Fibroblast of lung (primary cell): ENCODE results near the gene C11orf58.

Experiments used
- EZH2 ChIP-seq: IDR thresholded peaks from 2 replicates; pipeline ENCODE4 v1.5.1; 2012; ENCODE audit warnings: low read length, control low read depth, mild to moderate bottlenecking; ENCODE audit errors: missing control alignments
- TF ChIP-seq, protein P1 (sequence below), 2 donors: IDR thresholded peaks in 1 of 2; conservative IDR thresholded peaks in 1 of 2; 1 replicate in 1 of 2; 2 replicates in 1 of 2; pipeline ENCODE4 v1.5.1; 2011 to 2012; ENCODE audit warnings: low read length in 2 of 2, control low read depth in 1 of 2, inconsistent platforms in 1 of 2, low read depth in 1 of 2, mild to moderate bottlenecking in 1 of 2

DNA sequence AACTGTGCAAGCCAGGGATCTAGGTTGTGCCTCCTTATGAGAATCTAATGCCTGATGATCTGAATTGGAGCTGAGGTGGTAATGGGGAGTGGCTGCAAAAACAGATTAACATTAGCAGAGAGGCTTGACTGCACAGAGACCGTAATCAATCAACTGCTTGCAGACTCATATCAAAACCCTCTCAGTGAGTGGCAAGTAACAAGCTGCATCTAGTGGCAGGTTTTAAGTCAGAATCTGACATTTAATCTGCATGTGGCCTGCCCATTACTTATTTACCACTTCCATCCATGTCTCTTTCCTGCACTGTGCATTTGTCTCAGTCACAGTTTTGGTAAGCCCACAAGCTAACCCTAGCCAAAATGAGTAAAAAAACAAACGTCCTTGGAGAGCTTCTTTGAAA, 11.2 kb downstream of the C11orf58 start:
- TF ChIP-seq EZH2: no peak
- TF ChIP-seq, protein P1, sequence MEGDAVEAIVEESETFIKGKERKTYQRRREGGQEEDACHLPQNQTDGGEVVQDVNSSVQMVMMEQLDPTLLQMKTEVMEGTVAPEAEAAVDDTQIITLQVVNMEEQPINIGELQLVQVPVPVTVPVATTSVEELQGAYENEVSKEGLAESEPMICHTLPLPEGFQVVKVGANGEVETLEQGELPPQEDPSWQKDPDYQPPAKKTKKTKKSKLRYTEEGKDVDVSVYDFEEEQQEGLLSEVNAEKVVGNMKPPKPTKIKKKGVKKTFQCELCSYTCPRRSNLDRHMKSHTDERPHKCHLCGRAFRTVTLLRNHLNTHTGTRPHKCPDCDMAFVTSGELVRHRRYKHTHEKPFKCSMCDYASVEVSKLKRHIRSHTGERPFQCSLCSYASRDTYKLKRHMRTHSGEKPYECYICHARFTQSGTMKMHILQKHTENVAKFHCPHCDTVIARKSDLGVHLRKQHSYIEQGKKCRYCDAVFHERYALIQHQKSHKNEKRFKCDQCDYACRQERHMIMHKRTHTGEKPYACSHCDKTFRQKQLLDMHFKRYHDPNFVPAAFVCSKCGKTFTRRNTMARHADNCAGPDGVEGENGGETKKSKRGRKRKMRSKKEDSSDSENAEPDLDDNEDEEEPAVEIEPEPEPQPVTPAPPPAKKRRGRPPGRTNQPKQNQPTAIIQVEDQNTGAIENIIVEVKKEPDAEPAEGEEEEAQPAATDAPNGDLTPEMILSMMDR (conservative IDR thresholded peaks at IDR 0.05 in 1 of 2, IDR thresholded peaks at IDR 0.05 in 1 of 2; ENCODE audit: low read depth in 1 of 2, low read length in 2 of 2): no peak
